HCT116 (cell line): Measurements from ENCODE around the gene ETS1. TPM values are rescaled to one million over a fixed set of nuclear protein-coding genes. Genes with fewer than 3 reads are reported as not detected.

ENCODE experiments used
- ATAC-seq: fragments of 200-7000 bp; cut with Tn5 transposase; 2 replicates; pipeline ENCODE4 v1.9.1; 2020; ENCODE audit warnings: mild to moderate bottlenecking, moderate library complexity
- BruUV-seq: library from RNA; stranded (reverse); fragments of 400-500 nt; replicated peaks from 2 replicates; lab custom pipeline; 2021; lab: Mats Ljungman, UMichigan
- CTCF ChIA-PET: fragments of 300-600 bp; sonication (Branson Sonifier 250); formaldehyde crosslinking; loops from one replicate; lab custom pipeline; 2021; ENCODE audit warnings: antibody characterized with exemption; lab: Charles Lee
- POLR2A ChIA-PET: fragments of 300-600, 350-600 bp; sonication (Branson Sonifier 250); formaldehyde crosslinking; loops from one replicate; lab custom pipeline; 2021; ENCODE audit warnings: antibody characterized with exemption; lab: Charles Lee
- RAD21 ChIA-PET, 2 experiments: fragments of 300-600 bp; sonication (Branson Sonifier 250); formaldehyde crosslinking; loops; one replicate each; lab custom pipeline; 2023; ENCODE audit warnings: low total read pairs in 2 of 2; ENCODE audit not compliant: uncharacterized antibody in 2 of 2, unreplicated experiment in 2 of 2, low non-redundant PET in 1 of 2; lab: Charles Lee
- DNase-seq: peaks from one replicate; pipeline ENCODE4 v3.0.0-alpha.2; 2010; ENCODE audit warnings: low read depth, low spot score
- H2AFZ ChIP-seq: fragments of 200-600 bp; shearing (Covaris generic), sonication (generic); 2 replicates; pipeline ENCODE4 v1.6.1; 2017; ENCODE audit warnings: low read depth, mixed run types, mixed read lengths, antibody characterized with exemption, low read length; ENCODE audit not compliant: poor library complexity, severe bottlenecking
- H3K27ac ChIP-seq: 2 replicates; pipeline ENCODE4 v1.5.1; 2012; ENCODE audit warnings: low read depth, low read length
- H3K27me3 ChIP-seq: fragments of 200-600 bp; sonication (generic); 2 replicates; pipeline ENCODE4 v1.6.1; 2016; ENCODE audit warnings: mixed run types, low read length, mixed read lengths; ENCODE audit not compliant: insufficient read depth
- H3K36me3 ChIP-seq, 2 experiments: fragments of 200-500 bp in 1 of 2; fragments of 200-600 bp in 1 of 2; sonication (Bioruptor generic) in 1 of 2; sonication (generic) in 1 of 2; 2 replicates each; pipeline versions ENCODE4 v1.5.1 to v1.6.1; 2014 to 2016; ENCODE audit warnings: low read length in 2 of 2, inconsistent platforms in 1 of 2, mixed read lengths in 1 of 2, mixed run types in 1 of 2; ENCODE audit not compliant: insufficient read depth in 2 of 2, control insufficient read depth in 1 of 2
- H3K4me1 ChIP-seq, 2 experiments: fragments of 200-600 bp in 1 of 2; sonication (generic) in 1 of 2; 2 replicates each; pipeline versions ENCODE4 v1.5.1 to v1.6.1; 2012 to 2017; ENCODE audit warnings: low read length in 2 of 2, inconsistent platforms in 1 of 2, mild to moderate bottlenecking in 1 of 2, mixed read lengths in 1 of 2, mixed run types in 1 of 2, moderate library complexity in 1 of 2; ENCODE audit not compliant: insufficient read depth in 2 of 2, control insufficient read depth in 1 of 2
- H3K4me2 ChIP-seq: fragments of 200-600 bp; sonication (generic); 2 replicates; pipeline ENCODE4 v1.6.1; 2017; ENCODE audit warnings: mixed run types, low read length, mixed read lengths
- H3K4me3 ChIP-seq, 2 experiments: fragments of 200-600 bp in 1 of 2; sonication (generic) in 1 of 2; replicated peaks in 1 of 2; 2 replicates each; pipeline ENCODE4 v1.5.1; 2011 to 2016; ENCODE audit warnings: low read length in 2 of 2, control low read depth in 1 of 2, low read depth in 1 of 2, mild to moderate bottlenecking in 1 of 2, mixed read lengths in 1 of 2, mixed run types in 1 of 2
- H3K79me2 ChIP-seq: fragments of 200-600 bp; sonication (generic); 2 replicates; pipeline ENCODE4 v1.6.1; 2017; ENCODE audit warnings: mild to moderate bottlenecking, mixed run types, low read length, moderate library complexity, mixed read lengths; ENCODE audit not compliant: insufficient read depth
- H3K9ac ChIP-seq: fragments of 200-600 bp; sonication (generic); 2 replicates; pipeline ENCODE4 v1.6.1; 2016; ENCODE audit warnings: low read length, mixed read lengths
- H3K9me2 ChIP-seq: fragments of 200-600 bp; sonication (generic), shearing (Covaris generic); 2 replicates; pipeline ENCODE4 v1.6.1; 2017; ENCODE audit warnings: mixed run types, mild to moderate bottlenecking, moderate library complexity; ENCODE audit not compliant: insufficient read depth
- H3K9me3 ChIP-seq, 2 experiments: fragments of 200-500 bp in 1 of 2; fragments of 200-600 bp in 1 of 2; sonication (Bioruptor generic) in 1 of 2; sonication (generic) in 1 of 2; 2 replicates each; pipeline ENCODE4 v1.6.1; 2014 to 2017; ENCODE audit warnings: low read length in 2 of 2, mixed read lengths in 2 of 2, inconsistent platforms in 1 of 2, low read depth in 1 of 2, mild to moderate bottlenecking in 1 of 2, mixed run types in 1 of 2, moderate library complexity in 1 of 2; ENCODE audit not compliant: control insufficient read depth in 1 of 2, insufficient read depth in 1 of 2
- H4K20me1 ChIP-seq: fragments of 200-600 bp; sonication (generic), shearing (Covaris generic); 2 replicates; pipeline ENCODE4 v1.6.1; 2017; ENCODE audit warnings: mixed run types, mild to moderate bottlenecking, moderate library complexity; ENCODE audit not compliant: insufficient read depth
- EGR1 ChIP-seq: IDR thresholded peaks from 2 replicates; pipeline ENCODE4 v1.6.1; 2012; ENCODE audit warnings: low read depth
- EZH2 ChIP-seq: fragments of 200-600 bp; sonication (generic); IDR thresholded peaks from 2 replicates; pipeline ENCODE4 v1.6.1; 2017; ENCODE audit warnings: antibody characterized with exemption, mixed run types
- FOSL1 ChIP-seq: IDR thresholded peaks from 2 replicates; pipeline ENCODE4 v1.6.1; 2012; ENCODE audit warnings: low read depth
- JUND ChIP-seq: IDR thresholded peaks from 2 replicates; pipeline ENCODE4 v1.6.1; 2012
- POLR2AphosphoS5 ChIP-seq: IDR thresholded peaks from 2 replicates; pipeline ENCODE4 v1.6.1; 2011; ENCODE audit warnings: mild to moderate bottlenecking, low read depth, low read length, moderate library complexity
- SP1 ChIP-seq: IDR thresholded peaks from 2 replicates; pipeline ENCODE4 v1.6.1; 2012; ENCODE audit warnings: low read depth
- SRF ChIP-seq: IDR thresholded peaks from 2 replicates; pipeline ENCODE4 v1.6.1; 2012; ENCODE audit warnings: low read depth
- intact Hi-C: fragments of 100-400 bp; cut with micrococcal nuclease; formaldehyde crosslinking; loops from 2 replicates; pipeline ENCODE4 v1.10.0; 2022
- total RNA-seq: library from RNA; stranded (reverse); gene quantifications from one replicate; pipeline ENCODE4 v1.2.1, GENCODE V29; 2021; ENCODE audit not compliant: unreplicated experiment
- TF ChIP-seq, protein P1 (sequence below): IDR thresholded peaks from 2 replicates; pipeline ENCODE4 v1.6.1; 2012
- TF ChIP-seq, protein P2 (sequence below), 3 experiments: fragments of 200-600 bp in 1 of 3; sonication (generic) in 1 of 3; IDR thresholded peaks in 2 of 3; conservative IDR thresholded peaks in 1 of 3; 2 replicates each; pipeline ENCODE4 v1.5.1; 2012 to 2017; ENCODE audit warnings: low read depth in 2 of 3, low read length in 2 of 3, antibody characterized with exemption in 1 of 3, borderline replicate concordance in 1 of 3, control low read depth in 1 of 3, mild to moderate bottlenecking in 1 of 3, mixed read lengths in 1 of 3, mixed run types in 1 of 3, moderate library complexity in 1 of 3; ENCODE audit not compliant: insufficient read depth in 1 of 3

The ETS1 gene
- total RNA-seq, 1 experiment from 2014 or later = 9.2 TPM

DNA sequence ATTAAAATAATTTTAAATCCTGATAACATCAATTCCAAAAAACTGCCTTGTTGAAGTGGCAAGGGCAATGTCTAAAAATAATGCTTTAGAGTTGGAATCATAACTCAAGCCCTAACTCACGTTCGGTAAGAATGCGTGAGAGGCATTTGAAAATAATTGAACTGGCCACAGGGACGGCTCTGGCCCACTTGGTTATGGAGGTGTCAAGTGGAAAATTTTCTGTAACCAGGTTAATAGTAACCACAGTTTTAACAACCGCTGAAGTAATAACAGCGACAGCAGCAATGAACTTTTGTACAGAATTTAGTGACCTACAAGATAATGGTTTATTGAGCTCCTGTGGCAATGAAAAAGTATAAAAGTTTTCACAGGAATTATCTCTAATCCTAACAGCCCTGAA is 79.4 kb downstream of the ETS1 start:
- RAD21 ChIA-PET = no interaction called here
- ATAC-seq (no peak), DNase-seq (no peak)
- Histone ChIP-seq H3K9me3 (no peaks in the 10 kb centered on the region), H2AFZ (no peak overlapping the region), H3K4me1 (peaks cover 3 to 46% of the 10 kb centered on the region in 2 experiments; a peak in 3 of 4 replicates), H3K79me2 (no peaks in the 10 kb centered on the region), H3K9ac (peak overlapping the region; percentile 48), H3K27ac (no peak overlapping the region), H4K20me1 (no peaks in the 10 kb centered on the region), H3K36me3 (no peaks in the 10 kb centered on the region), H3K4me3 (peak overlapping the region in 1 of 2 experiments; percentile 52; a peak in 1 of 4 replicates), H3K9me2 (no peaks in the 10 kb centered on the region), H3K27me3 (no peaks in the 10 kb centered on the region), H3K4me2 (peak overlapping the region; percentile 81)
- TF ChIP-seq EGR1 = 0 out of 2 replicates have a peak, but pooled peaks have one; percentile 2
- TF ChIP-seq, protein P1, sequence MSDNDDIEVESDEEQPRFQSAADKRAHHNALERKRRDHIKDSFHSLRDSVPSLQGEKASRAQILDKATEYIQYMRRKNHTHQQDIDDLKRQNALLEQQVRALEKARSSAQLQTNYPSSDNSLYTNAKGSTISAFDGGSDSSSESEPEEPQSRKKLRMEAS = no peak
- BruUV-seq = no TSS peak
- intact Hi-C loops = no loop called here
- CTCF ChIA-PET = no interaction called here
- POLR2A ChIA-PET = interaction anchor here (1.5 kb wide), 1 partner anchor 12 kb away, joined by 4 read pairs; no protein-coding TSS in a partner anchor

DNA sequence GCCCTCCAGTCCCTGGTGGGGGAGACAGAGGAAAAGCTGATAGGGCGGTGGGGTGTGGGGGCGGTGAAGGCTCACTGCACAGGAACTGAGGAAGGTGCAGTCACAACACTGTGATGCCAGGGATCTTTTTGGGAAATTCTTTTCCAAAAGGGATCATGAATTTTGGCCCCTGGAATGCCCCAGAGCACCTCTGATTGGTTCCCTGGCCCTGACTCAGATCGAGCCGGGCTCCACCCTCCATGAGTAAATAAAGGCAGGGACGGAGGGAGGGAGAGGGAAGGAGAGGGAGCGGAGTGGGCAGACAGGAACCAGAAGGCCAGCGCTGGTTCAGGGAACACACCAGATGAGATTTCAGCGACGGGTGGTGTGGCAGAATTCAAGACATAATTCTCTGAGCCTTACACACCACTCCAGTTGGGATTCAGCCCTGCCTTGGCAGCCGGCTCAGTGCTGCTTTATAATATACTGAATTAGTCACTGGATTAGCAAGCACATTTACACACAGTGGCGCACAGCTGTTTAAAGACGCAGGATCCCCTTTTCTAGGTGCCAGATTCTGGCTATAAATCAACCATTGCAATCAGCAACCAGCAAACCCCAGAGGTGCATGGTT is 80.3 kb downstream of the ETS1 start:
- Histone ChIP-seq H3K9me2 (no peaks in the 10 kb centered on the region), H3K4me1 (peaks cover 3 to 48% of the 10 kb centered on the region in 2 experiments; a peak in 3 of 4 replicates), H3K9me3 (no peaks in the 10 kb centered on the region), H2AFZ (no peak overlapping the region), H4K20me1 (no peaks in the 10 kb centered on the region), H3K27ac (no peak overlapping the region), H3K4me3 (peak overlapping the region; percentile 37 to 52), H3K79me2 (no peaks in the 10 kb centered on the region), H3K27me3 (no peaks in the 10 kb centered on the region), H3K4me2 (peak overlapping the region; percentile 81), H3K9ac (peak overlapping the region; percentile 48), H3K36me3 (no peaks in the 10 kb centered on the region)
- intact Hi-C loops = no loop called here
- no TSS peak for BruUV-seq
- ChIA-PET CTCF (no interaction called here), POLR2A (no interaction called here), RAD21 (no interaction called here)
- ATAC-seq = peak; percentile 98
- TF ChIP-seq, protein P2, sequence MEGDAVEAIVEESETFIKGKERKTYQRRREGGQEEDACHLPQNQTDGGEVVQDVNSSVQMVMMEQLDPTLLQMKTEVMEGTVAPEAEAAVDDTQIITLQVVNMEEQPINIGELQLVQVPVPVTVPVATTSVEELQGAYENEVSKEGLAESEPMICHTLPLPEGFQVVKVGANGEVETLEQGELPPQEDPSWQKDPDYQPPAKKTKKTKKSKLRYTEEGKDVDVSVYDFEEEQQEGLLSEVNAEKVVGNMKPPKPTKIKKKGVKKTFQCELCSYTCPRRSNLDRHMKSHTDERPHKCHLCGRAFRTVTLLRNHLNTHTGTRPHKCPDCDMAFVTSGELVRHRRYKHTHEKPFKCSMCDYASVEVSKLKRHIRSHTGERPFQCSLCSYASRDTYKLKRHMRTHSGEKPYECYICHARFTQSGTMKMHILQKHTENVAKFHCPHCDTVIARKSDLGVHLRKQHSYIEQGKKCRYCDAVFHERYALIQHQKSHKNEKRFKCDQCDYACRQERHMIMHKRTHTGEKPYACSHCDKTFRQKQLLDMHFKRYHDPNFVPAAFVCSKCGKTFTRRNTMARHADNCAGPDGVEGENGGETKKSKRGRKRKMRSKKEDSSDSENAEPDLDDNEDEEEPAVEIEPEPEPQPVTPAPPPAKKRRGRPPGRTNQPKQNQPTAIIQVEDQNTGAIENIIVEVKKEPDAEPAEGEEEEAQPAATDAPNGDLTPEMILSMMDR (IDR thresholded peaks at IDR 0.05 in 2 of 3, conservative IDR thresholded peaks at IDR 0.05 in 1 of 3; ENCODE audit: borderline replicate concordance in 1 of 3, insufficient read depth in 1 of 3, low read depth in 2 of 3, low read length in 2 of 3) = no peak
- TF ChIP-seq SRF (no peak), POLR2AphosphoS5 (peak; percentile 74), JUND (0 out of 2 replicates have a peak, but pooled peaks have one; percentile 22), EZH2 (no peak), FOSL1 (peak; percentile 40; the same call in 1 of the 2 replicates), SP1 (peak; percentile 5; the same call in 1 of the 2 replicates)
- DNase-seq = no peak
